Measurements from ENCODE around the gene RFTN1. TPM values are rescaled to one million over a fixed set of nuclear protein-coding genes. Genes with fewer than 3 reads are reported as not detected.

RFTN1 gene
- polyA plus RNA-seq, 2 of the 4 experiments (the other 2 are of a cell fraction), result 1.8 to 3.7 TPM

GRCh38 chr3:16415911-16416476 lies 97.5 kb downstream of the RFTN1 start:
- Histone ChIP-seq H3K9me3 (no peaks in the 10 kb centered on the region), H3K4me3 (no peak overlapping the region), H3K4me1 (peaks cover 19% of the 10 kb centered on the region), H3K27ac (peak overlapping the region; percentile 29 to 42; a peak in 3 of 6 replicates), H3K4me2 (0 out of 3 replicates have a peak overlapping the region, but pooled peaks have one; percentile 28)
- 42% methylated on average over 3 of the region's 3 CpGs for WGBS (ENCODE audit: missing lambda C conversion rate)
- ChIA-PET POLR2A (no interaction called here), CTCF (no interaction called here)
- FAIRE-seq, result no peak
- TF ChIP-seq ZC3H11A (IDR thresholded peaks at IDR 0.05), result no peak
- no peak for ATAC-seq
- no peak for DNase-seq (ENCODE audit: low read depth in 1 of 2, low spot score in 1 of 2)

- no peak for TF ChIP-seq KDM5A (IDR thresholded peaks at IDR 0.05)
- TF ChIP-seq FOXS1 (CRISPR knock-in tag; IDR thresholded peaks at IDR 0.05), result no peak
- TF ChIP-seq, protein P1, sequence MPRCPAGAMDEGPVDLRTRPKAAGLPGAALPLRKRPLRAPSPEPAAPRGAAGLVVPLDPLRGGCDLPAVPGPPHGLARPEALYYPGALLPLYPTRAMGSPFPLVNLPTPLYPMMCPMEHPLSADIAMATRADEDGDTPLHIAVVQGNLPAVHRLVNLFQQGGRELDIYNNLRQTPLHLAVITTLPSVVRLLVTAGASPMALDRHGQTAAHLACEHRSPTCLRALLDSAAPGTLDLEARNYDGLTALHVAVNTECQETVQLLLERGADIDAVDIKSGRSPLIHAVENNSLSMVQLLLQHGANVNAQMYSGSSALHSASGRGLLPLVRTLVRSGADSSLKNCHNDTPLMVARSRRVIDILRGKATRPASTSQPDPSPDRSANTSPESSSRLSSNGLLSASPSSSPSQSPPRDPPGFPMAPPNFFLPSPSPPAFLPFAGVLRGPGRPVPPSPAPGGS (IDR thresholded peaks at IDR 0.05), result no peak
- no peak for TF ChIP-seq ZSCAN20 (CRISPR knock-in tag; IDR thresholded peaks at IDR 0.05)
- no peak for TF ChIP-seq MYC (IDR thresholded peaks at IDR 0.05; ENCODE audit: borderline replicate concordance, low read length)
- no peak for TF ChIP-seq FOSL2 (IDR thresholded peaks at IDR 0.05)
- no peak for TF ChIP-seq FOSL2 (CRISPR knock-in tag; IDR thresholded peaks at IDR 0.05)
- no peak for TF ChIP-seq POLR2AphosphoS2 (conservative IDR thresholded peaks at IDR 0.05; ENCODE audit: low read length)
- no peak for TF ChIP-seq NFE2L2 (conservative IDR thresholded peaks at IDR 0.05; ENCODE audit: low read length)
- no peak for TF ChIP-seq FOSB (CRISPR knock-in tag; IDR thresholded peaks at IDR 0.05)
- TF ChIP-seq HOXB13 (CRISPR knock-in tag; IDR thresholded peaks at IDR 0.05; ENCODE audit: low read depth), result no peak
- no peak for TF ChIP-seq ATOH8 (CRISPR knock-in tag; IDR thresholded peaks at IDR 0.05; ENCODE audit: low read depth)
- no peak for TF ChIP-seq MAZ (IDR thresholded peaks at IDR 0.05; ENCODE audit: borderline replicate concordance, low read depth, low read length)
- TF ChIP-seq RAD21 (conservative IDR thresholded peaks at IDR 0.05 in 1 of 2, IDR thresholded peaks at IDR 0.05 in 1 of 2), result no peak
- no peak for TF ChIP-seq HOXB5 (CRISPR knock-in tag; IDR thresholded peaks at IDR 0.05)
- TF ChIP-seq MAFK (IDR thresholded peaks at IDR 0.05; ENCODE audit: partially characterized antibody), result no peak
- no peak for TF ChIP-seq HDAC2 (IDR thresholded peaks at IDR 0.05)
- H3K4me3 ChIP-seq, result no peak overlapping the region
- ChIA-PET CTCF (interaction anchor here (0.6 kb wide), 1 partner anchor 38 kb away, joined by 3 read pairs; no protein-coding TSS in a partner anchor), POLR2A (no interaction called here)
- no peak overlapping the region for H3K27ac ChIP-seq
- WGBS (ENCODE audit: missing lambda C conversion rate), result 76% methylated on average over 2 of the region's 2 CpGs
- H3K4me1 ChIP-seq, result peaks cover 12% of the 10 kb centered on the region
- H3K4me2 ChIP-seq, result no peak overlapping the region
- DNase-seq (ENCODE audit: low read depth in 1 of 2, low spot score in 1 of 2) (no peak), ATAC-seq (no peak), FAIRE-seq (no peak)
- H3K9me3 ChIP-seq, result no peaks in the 10 kb centered on the region
These were observed 100.2 kb downstream of the RFTN1 start for GRCh38 chr3:16413321-16413720.

- 39% methylated on average over 1 of the region's 1 CpG for WGBS (ENCODE audit: missing lambda C conversion rate)
- ATAC-seq (no peak), DNase-seq (ENCODE audit: low read depth in 1 of 2, low spot score in 1 of 2) (no peak), FAIRE-seq (no peak)
- Histone ChIP-seq H3K4me3 (no peak overlapping the region), H3K4me1 (peaks cover 12% of the 10 kb centered on the region), H3K27ac (no peak overlapping the region), H3K4me2 (no peak overlapping the region), H3K9me3 (no peaks in the 10 kb centered on the region)
- ChIA-PET CTCF (interaction anchor here (1.0 to 1.5 kb wide), 2 partner anchors 12 to 18 kb away, joined by 3 to 4 read pairs; no protein-coding TSS in a partner anchor), POLR2A (no interaction called here)
- TF ChIP-seq, protein P2, sequence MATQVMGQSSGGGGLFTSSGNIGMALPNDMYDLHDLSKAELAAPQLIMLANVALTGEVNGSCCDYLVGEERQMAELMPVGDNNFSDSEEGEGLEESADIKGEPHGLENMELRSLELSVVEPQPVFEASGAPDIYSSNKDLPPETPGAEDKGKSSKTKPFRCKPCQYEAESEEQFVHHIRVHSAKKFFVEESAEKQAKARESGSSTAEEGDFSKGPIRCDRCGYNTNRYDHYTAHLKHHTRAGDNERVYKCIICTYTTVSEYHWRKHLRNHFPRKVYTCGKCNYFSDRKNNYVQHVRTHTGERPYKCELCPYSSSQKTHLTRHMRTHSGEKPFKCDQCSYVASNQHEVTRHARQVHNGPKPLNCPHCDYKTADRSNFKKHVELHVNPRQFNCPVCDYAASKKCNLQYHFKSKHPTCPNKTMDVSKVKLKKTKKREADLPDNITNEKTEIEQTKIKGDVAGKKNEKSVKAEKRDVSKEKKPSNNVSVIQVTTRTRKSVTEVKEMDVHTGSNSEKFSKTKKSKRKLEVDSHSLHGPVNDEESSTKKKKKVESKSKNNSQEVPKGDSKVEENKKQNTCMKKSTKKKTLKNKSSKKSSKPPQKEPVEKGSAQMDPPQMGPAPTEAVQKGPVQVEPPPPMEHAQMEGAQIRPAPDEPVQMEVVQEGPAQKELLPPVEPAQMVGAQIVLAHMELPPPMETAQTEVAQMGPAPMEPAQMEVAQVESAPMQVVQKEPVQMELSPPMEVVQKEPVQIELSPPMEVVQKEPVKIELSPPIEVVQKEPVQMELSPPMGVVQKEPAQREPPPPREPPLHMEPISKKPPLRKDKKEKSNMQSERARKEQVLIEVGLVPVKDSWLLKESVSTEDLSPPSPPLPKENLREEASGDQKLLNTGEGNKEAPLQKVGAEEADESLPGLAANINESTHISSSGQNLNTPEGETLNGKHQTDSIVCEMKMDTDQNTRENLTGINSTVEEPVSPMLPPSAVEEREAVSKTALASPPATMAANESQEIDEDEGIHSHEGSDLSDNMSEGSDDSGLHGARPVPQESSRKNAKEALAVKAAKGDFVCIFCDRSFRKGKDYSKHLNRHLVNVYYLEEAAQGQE (IDR thresholded peaks at IDR 0.05), result no peak
- TF ChIP-seq HOXB13 (CRISPR knock-in tag; IDR thresholded peaks at IDR 0.05; ENCODE audit: low read depth) (no peak), SMC3 (IDR thresholded peaks at IDR 0.05) (no peak), JUNB (IDR thresholded peaks at IDR 0.05) (no peak), CHD4 (IDR thresholded peaks at IDR 0.05; ENCODE audit: borderline replicate concordance) (no peak), HEYL (CRISPR knock-in tag; IDR thresholded peaks at IDR 0.05) (no peak), HOXB5 (CRISPR knock-in tag; IDR thresholded peaks at IDR 0.05) (no peak), SREBF2 (IDR thresholded peaks at IDR 0.05) (no peak), GATA3 (IDR thresholded peaks at IDR 0.05; ENCODE audit: borderline replicate concordance) (no peak), FOXS1 (CRISPR knock-in tag; IDR thresholded peaks at IDR 0.05) (no peak), RNF2 (IDR thresholded peaks at IDR 0.05; ENCODE audit: borderline replicate concordance, low read depth) (no peak)
- TF ChIP-seq, protein P3, sequence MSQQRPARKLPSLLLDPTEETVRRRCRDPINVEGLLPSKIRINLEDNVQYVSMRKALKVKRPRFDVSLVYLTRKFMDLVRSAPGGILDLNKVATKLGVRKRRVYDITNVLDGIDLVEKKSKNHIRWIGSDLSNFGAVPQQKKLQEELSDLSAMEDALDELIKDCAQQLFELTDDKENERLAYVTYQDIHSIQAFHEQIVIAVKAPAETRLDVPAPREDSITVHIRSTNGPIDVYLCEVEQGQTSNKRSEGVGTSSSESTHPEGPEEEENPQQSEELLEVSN (IDR thresholded peaks at IDR 0.05; ENCODE audit: borderline replicate concordance, low read depth), result no peak
- TF ChIP-seq, protein P1 (IDR thresholded peaks at IDR 0.05), result no peak
These were observed 101.2 kb downstream of the RFTN1 start for GRCh38 chr3:16412192-16412800.
